ENCODE data around the gene GGTLC2.
"Not testable (repeated sequence)": the region's sequence is repeated elsewhere in the genome, so short reads cannot be mapped to it uniquely, and the experiment has no call there.

GGTLC2 gene

GRCh38 chr22:22618923-22619322 lies 25.5 kb upstream of the GGTLC2 start:
- DNase-seq: no peak
- no peak for TF ChIP-seq POLR2A (IDR thresholded peaks at IDR 0.05; ENCODE audit: low read length)
- no peak for TF ChIP-seq GATA1 (IDR thresholded peaks at IDR 0.05; ENCODE audit: low read depth, low read length)

DNA sequence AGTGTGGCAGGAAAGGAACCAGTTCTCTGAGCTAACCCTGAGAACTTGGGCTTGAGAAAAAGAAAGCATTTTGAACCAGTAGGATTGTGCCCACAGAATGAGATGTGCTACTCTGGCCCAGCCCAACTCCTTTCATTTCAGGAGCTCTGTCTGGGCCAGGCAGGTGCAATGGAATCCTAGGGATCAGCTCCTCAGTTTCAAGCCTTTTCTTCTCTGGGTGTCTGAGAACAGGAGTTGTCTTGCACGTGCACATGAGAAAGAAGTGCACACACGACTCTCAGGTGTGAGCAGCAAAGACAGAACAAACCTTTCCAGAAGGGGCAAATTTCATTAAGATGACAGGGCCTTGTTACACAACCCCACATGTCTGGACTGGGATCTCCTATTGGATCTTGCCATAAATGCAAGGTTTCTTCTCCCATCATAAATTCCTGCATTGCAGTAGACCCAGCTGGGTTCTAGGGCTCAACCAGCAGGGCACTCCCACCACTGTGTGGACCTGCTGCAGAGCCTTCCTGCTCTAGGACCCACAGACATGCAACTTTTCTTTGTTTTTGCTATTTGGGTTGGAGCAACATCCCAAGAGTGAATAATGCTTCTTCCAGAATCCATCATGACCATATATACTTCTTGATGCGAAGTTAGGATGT lies 24.5 kb upstream of the GGTLC2 start:
- no peak for DNase-seq
- TF ChIP-seq GATA1 (IDR thresholded peaks at IDR 0.05; ENCODE audit: low read depth, low read length) (no peak), POLR2A (IDR thresholded peaks at IDR 0.05; ENCODE audit: low read length) (no peak)

- DNase-seq: not testable (repeated sequence)
Measured at GRCh38 chr22:22628546-22629495, 15.6 kb upstream of the GGTLC2 start.

DNA sequence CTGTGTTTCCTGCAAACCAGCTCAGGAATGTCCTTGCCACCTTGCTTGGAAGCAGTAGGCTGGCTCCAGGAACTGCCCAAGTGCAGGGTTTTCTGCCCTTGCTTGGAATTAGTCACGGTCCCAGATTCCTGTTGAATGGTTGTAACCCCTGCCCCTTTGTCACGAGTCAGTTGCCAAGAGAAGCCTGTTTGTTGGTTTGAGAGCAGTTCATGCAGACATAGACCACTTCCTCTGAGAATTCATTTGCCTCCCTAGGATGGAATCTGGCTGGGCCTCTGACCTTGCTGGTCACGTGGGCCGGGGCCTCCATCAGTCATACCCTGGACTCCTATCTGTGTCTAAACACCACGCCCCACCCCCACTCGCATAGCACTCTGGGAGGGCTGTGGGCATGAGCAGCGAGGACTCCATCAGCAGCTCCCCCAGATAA lies 13.2 kb upstream of the GGTLC2 start:
- not testable (repeated sequence) for DNase-seq

GRCh38 chr22:22632226-22632625 lies 12.2 kb upstream of the GGTLC2 start:
- DNase-seq: not testable (repeated sequence)

DNA sequence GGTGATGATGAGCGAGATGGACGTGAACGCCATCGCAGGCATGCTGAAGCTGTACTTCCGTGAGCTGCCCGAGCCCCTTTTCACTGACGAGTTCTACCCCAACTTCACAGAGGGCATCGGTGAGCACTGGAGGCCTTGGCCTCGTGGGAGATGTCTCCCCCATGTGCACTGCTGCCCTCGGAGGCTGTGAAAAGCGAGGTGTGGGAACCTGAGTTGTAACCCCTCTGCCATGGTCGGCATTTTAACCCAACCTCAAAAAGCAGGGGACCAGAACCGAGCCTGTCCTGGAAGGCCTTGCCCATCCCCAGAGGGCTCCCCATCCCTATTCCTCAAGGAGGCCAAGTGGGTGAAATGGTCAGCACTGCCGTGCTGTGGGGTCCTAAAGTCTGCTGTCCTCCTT lies 10.9 kb upstream of the GGTLC2 start:
- DNase-seq: not testable (repeated sequence)

- peak in 1 of 2 experiments; percentile 11 for DNase-seq
Measured at GRCh38 chr22:22636260-22636659, 8.2 kb upstream of the GGTLC2 start.

- not testable (repeated sequence) for DNase-seq
Measured at GRCh38 chr22:22638313-22638712, 6.1 kb upstream of the GGTLC2 start.

DNA sequence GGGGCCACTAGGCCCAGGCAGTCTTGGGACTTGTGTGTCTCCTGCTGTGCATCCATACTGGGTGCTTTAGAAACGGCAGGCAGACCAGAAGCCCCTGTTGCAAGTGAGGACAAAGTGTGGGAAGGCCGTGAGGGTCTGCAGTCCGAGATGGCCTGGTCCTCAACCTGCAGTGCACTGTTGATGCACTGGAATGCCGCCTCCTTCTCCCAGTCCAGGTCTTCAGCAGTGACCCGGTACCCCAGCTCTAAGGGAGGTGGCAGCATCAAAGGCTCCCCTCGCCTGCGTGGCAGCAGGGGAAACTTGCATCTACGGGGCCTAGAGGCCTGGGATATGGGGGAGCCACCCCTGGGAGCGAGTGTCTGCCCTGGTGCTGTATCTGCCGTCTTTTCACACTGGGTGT lies 2.2 kb upstream of the GGTLC2 start:
- DNase-seq: not testable (repeated sequence)

GRCh38 chr22:22645969-22646368 lies 1.6 kb downstream of the GGTLC2 start:
- DNase-seq: not testable (repeated sequence)

- DNase-seq: not testable (repeated sequence)
Measured at GRCh38 chr22:22647952-22648351, 3.5 kb downstream of the GGTLC2 start.

DNA sequence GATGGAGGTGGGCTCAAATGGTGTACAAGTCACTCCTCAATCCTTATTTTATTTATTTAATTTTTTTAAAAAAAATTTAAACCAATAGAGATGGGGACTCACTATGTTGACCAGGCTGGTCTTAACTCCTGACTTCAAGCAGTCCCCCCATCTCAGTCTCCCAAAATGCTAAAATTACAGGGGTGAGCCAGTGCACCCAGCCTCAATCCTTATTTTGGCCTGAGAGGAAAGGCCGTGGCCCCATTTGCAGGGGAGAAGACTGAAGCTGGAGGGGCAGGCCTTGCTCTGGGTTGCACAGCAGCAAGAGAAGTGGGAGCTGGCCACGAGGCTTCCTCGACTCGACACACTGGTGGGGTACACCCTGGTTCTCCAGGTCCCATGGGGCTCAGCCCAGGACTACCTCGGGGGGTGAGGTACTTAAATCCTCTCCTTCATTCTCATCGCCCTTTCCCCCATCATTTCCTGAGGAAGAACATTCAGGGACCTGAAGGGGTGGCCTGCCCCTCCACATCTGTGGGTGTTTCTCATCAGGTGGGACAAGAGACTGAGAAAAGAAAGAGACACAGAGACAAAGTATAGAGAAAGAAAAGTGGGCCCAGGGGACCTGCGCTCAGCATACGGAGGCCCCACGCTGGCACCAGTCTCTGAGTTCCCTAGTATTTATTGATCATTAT lies 4.6 kb downstream of the GGTLC2 start:
- DNase-seq: not testable (repeated sequence)

DNA sequence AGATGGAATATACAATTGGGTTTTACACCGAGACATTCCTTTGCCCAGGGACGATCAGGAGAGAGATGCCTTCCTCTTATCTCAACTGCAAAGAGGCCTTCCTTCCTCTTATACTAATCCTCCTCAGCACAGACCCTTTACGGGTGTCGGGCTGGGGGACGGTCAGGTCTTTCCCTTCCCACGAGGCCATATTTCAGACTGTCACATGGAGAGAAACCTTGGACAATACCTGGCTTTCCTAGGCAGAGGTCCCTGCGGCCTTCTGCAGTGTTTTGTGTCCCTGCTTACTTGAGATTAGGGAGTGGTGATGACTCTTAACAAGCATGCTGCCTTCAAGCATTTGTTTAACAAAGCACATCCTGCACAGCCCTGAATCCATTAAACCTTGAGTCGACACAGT lies 5.3 kb downstream of the GGTLC2 start:
- DNase-seq: not testable (repeated sequence)

- DNase-seq: not testable (repeated sequence)
Measured at GRCh38 chr22:22650398-22650797, 6.0 kb downstream of the GGTLC2 start.

GRCh38 chr22:22650803-22651515 lies 6.5 kb downstream of the GGTLC2 start:
- DNase-seq: not testable (repeated sequence)

GRCh38 chr22:22651593-22651992 lies 7.2 kb downstream of the GGTLC2 start:
- not testable (repeated sequence) for DNase-seq

DNA sequence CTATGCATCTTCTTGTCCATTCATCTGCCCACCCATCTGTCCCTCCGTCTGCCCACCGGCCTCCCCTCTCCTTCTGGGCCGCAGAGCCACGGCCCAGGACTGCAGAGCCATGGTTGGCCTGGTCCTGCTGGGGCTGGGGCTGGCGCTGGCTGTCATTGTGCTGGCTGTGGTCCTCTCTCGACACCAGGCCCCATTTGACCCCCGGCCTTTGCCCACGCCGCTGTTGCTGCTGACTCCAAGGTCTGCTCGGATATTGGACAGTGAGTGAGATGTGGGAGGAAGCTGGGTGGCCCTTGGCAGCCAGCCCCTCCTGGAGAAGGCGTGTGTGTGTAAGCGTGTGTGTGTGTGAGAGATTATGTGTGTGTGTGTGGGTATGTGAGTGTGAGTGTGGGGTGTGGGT lies 7.7 kb downstream of the GGTLC2 start:
- DNase-seq: not testable (repeated sequence)

DNA sequence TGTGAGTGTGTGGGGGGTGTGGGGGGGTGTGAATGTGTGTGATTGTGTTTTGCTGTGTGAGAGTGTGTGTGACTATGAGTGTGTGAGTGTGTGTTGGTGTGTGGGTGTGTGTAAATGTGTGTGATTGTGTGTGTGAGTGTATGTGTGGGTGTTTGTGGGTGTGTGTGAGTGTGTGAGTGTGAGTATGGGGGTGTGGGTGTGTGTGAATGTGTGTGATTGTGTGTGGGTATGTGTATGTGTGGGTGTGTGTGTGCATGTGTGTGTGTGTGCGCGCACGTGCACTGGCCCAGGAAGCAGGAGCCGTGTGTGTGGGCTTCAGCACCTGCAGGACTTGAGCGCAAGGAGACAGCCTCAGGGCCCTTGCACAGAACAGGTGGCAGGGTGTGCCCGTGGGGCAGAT lies 8.2 kb downstream of the GGTLC2 start:
- not testable (repeated sequence) for DNase-seq

DNA sequence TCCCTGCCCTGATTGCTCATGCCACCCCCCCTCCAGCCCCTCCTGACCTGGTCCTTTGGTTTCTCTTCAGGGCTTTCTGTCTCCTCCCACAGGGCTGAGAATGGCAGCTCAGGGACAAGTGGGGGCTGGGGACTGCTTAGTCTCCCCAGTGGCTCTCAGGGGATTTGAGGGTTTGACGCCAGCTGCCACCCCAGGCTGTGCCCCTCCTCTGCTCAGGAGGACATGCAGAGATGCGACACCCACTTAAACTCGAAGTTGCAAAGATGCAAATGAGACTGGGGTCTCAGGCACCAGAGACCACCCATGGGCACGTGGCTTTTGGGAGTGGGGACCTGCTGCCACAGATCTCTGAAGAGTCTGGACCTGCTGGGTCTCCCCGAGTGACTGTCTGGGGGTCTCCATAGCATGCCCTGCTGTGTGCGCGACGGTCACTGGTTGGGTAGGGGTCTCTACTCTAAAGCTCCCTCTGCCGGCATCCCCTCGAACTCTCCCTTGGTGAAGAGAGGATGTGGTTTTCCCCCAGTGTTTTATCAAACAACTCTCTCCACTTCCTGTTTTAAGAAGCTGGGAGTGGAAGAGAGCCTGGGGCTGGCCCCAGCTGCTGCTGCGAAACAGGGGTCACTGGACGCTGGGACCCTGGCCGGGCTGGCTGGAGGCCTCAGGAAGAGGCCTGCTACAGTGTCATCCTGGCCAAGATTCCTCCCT lies 9.4 kb downstream of the GGTLC2 start:
- DNase-seq: not testable (repeated sequence)

Measured in erythroblast (primary cell).